Peyer's patch (tissue), 4 donors: ENCODE measurements around the gene DPF1.

Experiments
- CTCF ChIP-seq, 6 experiments: fragments of 450-650 bp in 4 of 6; fragments of 200-600 bp in 2 of 6; sonication (generic) in 1 of 6; IDR thresholded peaks; one replicate each; pipeline ENCODE4 v1.5.1; 2017 to 2019; ENCODE audit warnings: antibody characterized with exemption in 6 of 6, mild to moderate bottlenecking in 3 of 6, moderate library complexity in 1 of 6
- POLR2A ChIP-seq, 2 donors: fragments of 450-650 bp; IDR thresholded peaks; one replicate each; pipeline ENCODE4 v1.5.1; 2017; ENCODE audit warnings: antibody characterized with exemption in 2 of 2, mild to moderate bottlenecking in 2 of 2, moderate library complexity in 2 of 2

- TF ChIP-seq POLR2A (IDR thresholded peaks at IDR 0.05) (no peak), CTCF (IDR thresholded peaks at IDR 0.05) (no peak)
Measured at GRCh38 chr19:38239816-38240215, 15.8 kb upstream of the DPF1 start.
